Activated CD4-positive, alpha-beta T cell treated with anti-CD3 and anti-CD28 coated beads, Interleukin-2, amount 10 ng/mL, durations not matched to agents 24 days and 14 days (primary cell): ENCODE results near the gene C1orf21. TPM values are rescaled to one million over a fixed set of nuclear protein-coding genes. Genes with fewer than 3 reads are reported as not detected.

Source experiments
- DNase-seq: peaks from one replicate; pipeline ENCODE4 v3.0.0; 2022
- H3K27ac Mint-ChIP-seq: one replicate; pipeline ENCODE4 v1.8.0; 2022; ENCODE audit warnings: mild to moderate bottlenecking, mixed read lengths
- H3K27me3 Mint-ChIP-seq: one replicate; pipeline ENCODE4 v1.8.0; 2022; ENCODE audit warnings: mixed read lengths
- H3K36me3 Mint-ChIP-seq: one replicate; pipeline ENCODE4 v1.8.0; 2022; ENCODE audit warnings: low read depth, mild to moderate bottlenecking, mixed read lengths
- H3K4me1 Mint-ChIP-seq: one replicate; pipeline ENCODE4 v1.8.0; 2021; ENCODE audit warnings: mixed read lengths
- H3K4me3 Mint-ChIP-seq: one replicate; pipeline ENCODE4 v1.8.0; 2022; ENCODE audit warnings: mild to moderate bottlenecking, moderate library complexity, mixed read lengths
- H3K9me3 Mint-ChIP-seq: one replicate; pipeline ENCODE4 v1.8.0; 2021; ENCODE audit warnings: mixed read lengths
- intact Hi-C: fragments of 100-400 bp; cut with micrococcal nuclease; formaldehyde crosslinking; loops from one replicate; pipeline ENCODE4 v1.15.1; 2023
- total RNA-seq: library from RNA; stranded (reverse); gene quantifications from 2 replicates; pipeline ENCODE4 v1.2.3, GENCODE V29; 2022

The C1orf21 gene
- total RNA-seq, 1 donor from 2014 or later = 2.5 TPM

GRCh38 chr1:184520336-184520735 is 133.5 kb downstream of the C1orf21 start:
- H3K27me3 Mint-ChIP-seq = peaks cover 4% of the 10 kb centered on the region
- H3K36me3 Mint-ChIP-seq = no peaks in the 10 kb centered on the region
- no peaks in the 10 kb centered on the region for H3K9me3 Mint-ChIP-seq
- H3K27ac Mint-ChIP-seq = no peak overlapping the region
- H3K4me1 Mint-ChIP-seq = no peaks in the 10 kb centered on the region
- H3K4me3 Mint-ChIP-seq = no peak overlapping the region
- no peak for DNase-seq
- intact Hi-C loops = no loop called here

- Mint-ChIP-seq H3K27me3 (peaks cover 2% of the 10 kb centered on the region), H3K9me3 (no peaks in the 10 kb centered on the region)
- intact Hi-C loops = no loop called here
Observed at GRCh38 chr1:184524248-184524647, 137.4 kb downstream of the C1orf21 start.

GRCh38 chr1:184527402-184527801 is 140.6 kb downstream of the C1orf21 start:
- intact Hi-C loops = no loop called here
- H3K4me3 Mint-ChIP-seq = no peak overlapping the region

More at GRCh38 chr1:184524248-184524647, 137.4 kb downstream of the C1orf21 start:
- Mint-ChIP-seq H3K27ac (no peak overlapping the region), H3K4me3 (no peak overlapping the region), H3K4me1 (no peaks in the 10 kb centered on the region), H3K36me3 (no peaks in the 10 kb centered on the region)
- no peak for DNase-seq

GRCh38 chr1:184530226-184530625 is 143.4 kb downstream of the C1orf21 start:
- Mint-ChIP-seq H3K4me1 (no peaks in the 10 kb centered on the region), H3K27ac (no peak overlapping the region), H3K36me3 (no peaks in the 10 kb centered on the region), H3K9me3 (no peaks in the 10 kb centered on the region), H3K4me3 (no peak overlapping the region), H3K27me3 (peaks cover 10% of the 10 kb centered on the region)
- intact Hi-C loops = no loop called here
- DNase-seq = no peak

More at GRCh38 chr1:184527402-184527801, 140.6 kb downstream of the C1orf21 start:
- no peak for DNase-seq
- Mint-ChIP-seq H3K27me3 (peaks cover 10% of the 10 kb centered on the region), H3K27ac (no peak overlapping the region), H3K9me3 (no peaks in the 10 kb centered on the region), H3K4me1 (no peaks in the 10 kb centered on the region), H3K36me3 (no peaks in the 10 kb centered on the region)

- no peak overlapping the region for H3K4me3 Mint-ChIP-seq
- DNase-seq = no peak
- H3K36me3 Mint-ChIP-seq = no peaks in the 10 kb centered on the region
- intact Hi-C loops = no loop called here
- H3K27ac Mint-ChIP-seq = no peak overlapping the region
- peaks cover 8% of the 10 kb centered on the region for H3K27me3 Mint-ChIP-seq
- H3K9me3 Mint-ChIP-seq = no peaks in the 10 kb centered on the region
- no peaks in the 10 kb centered on the region for H3K4me1 Mint-ChIP-seq
Observed at GRCh38 chr1:184531296-184531695, 144.5 kb downstream of the C1orf21 start.

GRCh38 chr1:184532199-184532598 is 145.4 kb downstream of the C1orf21 start:
- intact Hi-C loops = no loop called here
- Mint-ChIP-seq H3K9me3 (no peaks in the 10 kb centered on the region), H3K4me1 (no peaks in the 10 kb centered on the region), H3K27ac (no peak overlapping the region), H3K36me3 (no peaks in the 10 kb centered on the region), H3K27me3 (peaks cover 8% of the 10 kb centered on the region), H3K4me3 (no peak overlapping the region)
- DNase-seq = no peak

GRCh38 chr1:184533049-184533448 is 146.2 kb downstream of the C1orf21 start:
- DNase-seq = no peak
- Mint-ChIP-seq H3K27ac (no peak overlapping the region), H3K4me1 (no peaks in the 10 kb centered on the region), H3K4me3 (no peak overlapping the region), H3K9me3 (no peaks in the 10 kb centered on the region), H3K27me3 (peaks cover 8% of the 10 kb centered on the region), H3K36me3 (no peaks in the 10 kb centered on the region)
- intact Hi-C loops = no loop called here

- no peak overlapping the region for H3K4me3 Mint-ChIP-seq
- intact Hi-C loops = no loop called here
- no peaks in the 10 kb centered on the region for H3K36me3 Mint-ChIP-seq
- H3K4me1 Mint-ChIP-seq = no peaks in the 10 kb centered on the region
- no peaks in the 10 kb centered on the region for H3K9me3 Mint-ChIP-seq
- peaks cover 8% of the 10 kb centered on the region for H3K27me3 Mint-ChIP-seq
- H3K27ac Mint-ChIP-seq = no peak overlapping the region
- DNase-seq = no peak
Observed at GRCh38 chr1:184533915-184534314, 147.1 kb downstream of the C1orf21 start.

- no peaks in the 10 kb centered on the region for H3K9me3 Mint-ChIP-seq
- no peak overlapping the region for H3K4me3 Mint-ChIP-seq
- no peaks in the 10 kb centered on the region for H3K4me1 Mint-ChIP-seq
- H3K36me3 Mint-ChIP-seq = no peaks in the 10 kb centered on the region
- peaks cover 6% of the 10 kb centered on the region for H3K27me3 Mint-ChIP-seq
- no peak for DNase-seq
- H3K27ac Mint-ChIP-seq = no peak overlapping the region
- intact Hi-C loops = no loop called here
Observed at GRCh38 chr1:184534690-184535089, 147.9 kb downstream of the C1orf21 start.

- Mint-ChIP-seq H3K27ac (no peak overlapping the region), H3K4me1 (no peaks in the 10 kb centered on the region), H3K9me3 (no peaks in the 10 kb centered on the region), H3K4me3 (no peak overlapping the region), H3K36me3 (no peaks in the 10 kb centered on the region), H3K27me3 (peaks cover 6% of the 10 kb centered on the region)
- intact Hi-C loops = no loop called here
- no peak for DNase-seq
Observed at GRCh38 chr1:184535191-184535970, 148.6 kb downstream of the C1orf21 start.

- no peak for DNase-seq
- Mint-ChIP-seq H3K4me1 (no peaks in the 10 kb centered on the region), H3K9me3 (no peaks in the 10 kb centered on the region), H3K4me3 (no peak overlapping the region), H3K27ac (no peak overlapping the region), H3K36me3 (no peaks in the 10 kb centered on the region), H3K27me3 (peaks cover 3% of the 10 kb centered on the region)
- intact Hi-C loops = no loop called here
Observed at GRCh38 chr1:184536246-184536985, 149.6 kb downstream of the C1orf21 start.

- Mint-ChIP-seq H3K27me3 (no peaks in the 10 kb centered on the region), H3K9me3 (no peaks in the 10 kb centered on the region), H3K4me3 (no peak overlapping the region), H3K4me1 (no peaks in the 10 kb centered on the region), H3K36me3 (no peaks in the 10 kb centered on the region), H3K27ac (no peak overlapping the region)
- no peak for DNase-seq
- intact Hi-C loops = no loop called here
Observed at GRCh38 chr1:184539580-184539979, 152.8 kb downstream of the C1orf21 start.

GRCh38 chr1:184541537-184542152 is 154.8 kb downstream of the C1orf21 start:
- intact Hi-C loops = no loop called here
- no peaks in the 10 kb centered on the region for H3K27me3 Mint-ChIP-seq
- H3K4me3 Mint-ChIP-seq = no peak overlapping the region
- H3K9me3 Mint-ChIP-seq = no peaks in the 10 kb centered on the region
- DNase-seq = no peak
- H3K27ac Mint-ChIP-seq = no peak overlapping the region
- H3K36me3 Mint-ChIP-seq = no peaks in the 10 kb centered on the region
- H3K4me1 Mint-ChIP-seq = no peaks in the 10 kb centered on the region

GRCh38 chr1:184542291-184542690 is 155.5 kb downstream of the C1orf21 start:
- no peaks in the 10 kb centered on the region for H3K9me3 Mint-ChIP-seq
- intact Hi-C loops = no loop called here
- H3K4me1 Mint-ChIP-seq = no peaks in the 10 kb centered on the region
- DNase-seq = no peak
- no peak overlapping the region for H3K27ac Mint-ChIP-seq
- H3K27me3 Mint-ChIP-seq = no peaks in the 10 kb centered on the region
- no peaks in the 10 kb centered on the region for H3K36me3 Mint-ChIP-seq
- no peak overlapping the region for H3K4me3 Mint-ChIP-seq
